ENCODE results near the gene UST.

GRCh38 chr6:148738946-148739821 lies 7.6 kb upstream of the UST start:
- TF ChIP-seq CTCF (IDR thresholded peaks at IDR 0.05) (no peak), POLR2A (IDR thresholded peaks at IDR 0.05) (no peak)

All from esophagus squamous epithelium (tissue), 4 donors.